NCI-H446 (cell line): Measurements from ENCODE around the gene GPRC5A.

Source experiments
- DNase-seq, 2 experiments: peaks; one replicate each; lab custom pipeline; 2025; lab: John Stamatoyannopoulos, UW

The GPRC5A gene

DNA sequence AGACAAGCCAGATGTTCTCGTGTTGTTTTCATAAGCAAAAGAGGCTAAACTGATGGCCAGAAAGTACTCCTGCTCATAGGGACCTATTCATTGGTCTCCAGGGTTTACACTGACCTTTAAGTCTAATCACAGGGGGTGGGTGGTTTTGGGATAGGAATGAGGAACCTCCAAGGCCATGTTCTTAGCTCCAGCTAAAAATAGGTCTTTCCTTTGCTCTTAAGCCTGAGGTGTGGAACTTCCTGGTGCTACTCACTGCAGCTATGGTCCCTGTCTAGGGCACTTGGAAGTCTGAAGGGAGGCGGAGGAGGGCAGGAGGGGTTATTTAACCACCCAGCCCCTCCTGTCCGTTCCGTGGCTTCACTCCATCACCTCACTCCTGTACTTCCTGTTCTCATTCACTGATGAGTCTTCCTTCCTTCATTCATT lies 18.6 kb downstream of the GPRC5A start:
- DNase-seq, result no peak

DNA sequence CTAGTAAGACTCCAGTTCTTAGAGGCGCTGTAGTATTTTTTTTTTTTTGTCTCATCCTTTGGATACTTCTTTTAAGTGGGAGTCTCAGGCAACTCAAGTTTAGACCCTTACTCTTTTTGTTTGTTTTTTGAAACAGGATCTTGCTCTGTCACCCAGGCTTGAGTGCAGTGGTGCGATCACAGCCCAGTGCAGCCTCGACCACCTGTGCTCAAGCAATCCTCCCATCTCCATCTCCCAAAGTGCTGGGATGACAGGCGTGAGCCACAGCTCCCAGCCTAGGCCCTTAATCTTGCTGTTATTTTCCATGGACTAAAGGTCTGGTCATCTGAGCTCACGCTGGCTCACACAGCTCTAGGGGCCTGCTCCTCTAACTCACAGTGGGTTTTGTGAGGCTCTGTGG lies 21.3 kb downstream of the GPRC5A start:
- no peak for DNase-seq

GRCh38 chr12:12915656-12916055 lies 24.3 kb downstream of the GPRC5A start:
- DNase-seq, result no peak

DNA sequence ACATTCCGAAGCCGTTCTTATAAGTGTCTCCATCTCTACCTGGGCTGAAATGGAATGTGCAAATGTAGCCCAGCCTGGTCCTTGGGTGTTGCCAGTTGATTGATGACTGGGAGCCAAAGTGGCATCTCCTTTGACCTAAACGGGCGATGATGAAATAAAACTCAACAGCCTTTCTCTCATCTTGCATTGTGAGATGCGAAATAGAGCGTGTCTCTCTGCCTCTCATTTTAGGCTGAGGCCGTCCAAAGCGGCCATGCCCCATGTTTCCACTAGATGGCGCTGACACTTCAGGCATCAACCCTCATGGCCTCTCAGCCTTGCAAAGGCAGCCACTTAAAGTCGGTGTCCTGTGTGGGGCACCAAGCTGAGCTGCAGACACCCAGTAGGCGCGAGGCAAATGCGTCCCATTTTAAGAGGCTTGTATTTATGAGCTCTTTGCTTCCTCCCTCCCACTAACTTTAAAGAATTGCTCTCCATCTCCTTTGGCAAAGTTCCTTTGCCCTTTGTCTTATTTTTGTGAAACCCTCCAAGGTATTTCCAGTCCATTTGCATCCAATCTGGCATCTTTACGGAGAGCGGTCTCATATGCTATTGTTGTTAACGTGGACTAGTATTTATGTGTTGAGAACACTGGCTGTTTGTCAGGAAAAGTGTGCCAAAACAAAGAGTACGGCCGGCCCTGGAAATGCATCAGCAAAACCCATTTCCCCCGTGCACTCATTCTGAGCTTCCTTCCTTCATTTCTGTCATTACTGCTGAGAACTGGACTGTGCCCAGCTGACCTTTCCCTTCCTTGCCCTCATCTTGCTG lies 25.0 kb downstream of the GPRC5A start:
- DNase-seq, result peak; percentile 72 to 91

- DNase-seq, result no peak
These were observed 26.2 kb downstream of the GPRC5A start for GRCh38 chr12:12917517-12917916.

DNA sequence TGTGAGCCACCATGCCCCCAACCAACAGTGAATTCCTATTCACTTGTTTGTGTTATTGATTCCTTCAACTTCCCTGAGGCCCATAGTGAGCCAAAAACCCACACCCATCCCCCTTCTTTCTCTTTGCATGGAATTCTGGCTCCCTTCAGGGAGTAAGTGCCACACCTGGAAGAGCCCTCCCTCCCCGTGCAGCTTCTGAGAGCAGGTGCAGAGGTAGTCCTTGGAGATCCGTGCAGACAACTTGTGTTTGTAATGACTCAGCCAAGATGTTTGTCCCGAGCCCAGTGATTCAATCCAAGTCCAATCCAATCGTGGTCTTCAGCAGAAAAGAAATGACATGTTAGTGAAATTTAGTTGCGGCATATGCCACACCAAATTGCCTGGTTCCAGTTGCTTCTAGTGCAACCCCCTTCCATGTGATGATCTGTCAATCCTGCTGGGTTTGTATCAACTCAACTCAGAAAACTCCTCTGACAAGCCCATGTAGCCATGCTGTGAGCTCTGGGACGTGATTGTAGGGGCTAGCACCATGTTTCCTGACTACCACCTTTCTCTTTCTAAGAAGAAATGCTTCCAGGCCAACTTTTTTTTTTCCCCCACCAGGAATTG lies 27.5 kb downstream of the GPRC5A start:
- no peak for DNase-seq

DNA sequence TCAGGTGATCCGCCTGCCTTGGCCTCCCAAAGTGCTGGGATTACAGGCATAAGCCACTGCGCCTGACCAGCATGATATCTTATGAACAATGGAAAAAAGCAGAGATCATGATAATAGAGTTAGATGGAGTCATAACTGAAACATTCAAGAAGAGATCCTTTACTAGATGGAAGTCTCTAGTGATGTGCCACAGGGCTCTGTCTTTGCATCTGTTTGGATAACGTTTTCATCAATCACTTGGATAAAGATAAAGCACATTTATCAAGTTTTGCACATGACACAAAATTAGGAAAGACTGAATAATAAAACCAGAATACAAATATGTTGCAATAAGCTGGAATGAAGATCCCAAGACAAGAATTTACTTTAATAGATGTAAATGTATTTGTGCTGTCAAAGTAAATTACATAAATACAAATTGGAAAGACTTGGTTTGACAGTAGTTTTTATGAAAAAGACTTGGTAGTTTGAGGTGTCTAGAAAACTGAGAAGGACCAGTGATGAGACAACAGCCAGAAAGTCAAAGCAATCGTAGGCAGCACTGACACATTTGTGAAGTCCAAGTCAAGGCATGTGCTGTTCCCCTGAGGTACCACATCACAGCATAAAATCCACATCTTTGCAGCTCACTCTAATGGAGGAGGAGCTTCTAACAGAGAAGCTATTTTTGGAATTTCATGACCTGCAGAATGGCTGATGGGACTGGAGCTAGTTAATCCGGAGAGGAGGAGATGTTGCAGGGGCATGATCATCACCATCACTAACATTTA lies 28.5 kb downstream of the GPRC5A start:
- no peak for DNase-seq

DNA sequence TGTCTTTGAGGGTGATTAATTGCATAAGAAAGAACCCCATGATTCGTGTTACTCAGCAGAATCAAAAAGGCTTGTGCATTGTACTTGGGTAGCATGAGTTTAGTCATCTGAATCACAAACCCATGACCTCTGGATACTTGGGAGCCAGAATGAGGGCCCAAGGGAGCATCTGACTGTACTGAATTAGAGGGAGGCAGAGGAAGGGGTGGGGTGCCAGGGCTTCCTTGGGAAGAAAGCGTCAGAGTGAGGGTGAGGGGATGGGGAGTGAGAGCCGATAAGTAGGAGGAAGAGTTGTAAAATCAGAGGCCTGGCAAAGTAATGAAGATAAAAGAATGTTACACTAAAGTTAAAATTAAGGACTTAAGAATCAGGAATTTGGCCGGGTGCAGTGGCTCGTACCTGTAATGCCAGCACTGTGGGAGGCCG lies 30.8 kb downstream of the GPRC5A start:
- DNase-seq, result no peak

- DNase-seq, result no peak
These were observed 31.6 kb downstream of the GPRC5A start for GRCh38 chr12:12922978-12923377.

DNA sequence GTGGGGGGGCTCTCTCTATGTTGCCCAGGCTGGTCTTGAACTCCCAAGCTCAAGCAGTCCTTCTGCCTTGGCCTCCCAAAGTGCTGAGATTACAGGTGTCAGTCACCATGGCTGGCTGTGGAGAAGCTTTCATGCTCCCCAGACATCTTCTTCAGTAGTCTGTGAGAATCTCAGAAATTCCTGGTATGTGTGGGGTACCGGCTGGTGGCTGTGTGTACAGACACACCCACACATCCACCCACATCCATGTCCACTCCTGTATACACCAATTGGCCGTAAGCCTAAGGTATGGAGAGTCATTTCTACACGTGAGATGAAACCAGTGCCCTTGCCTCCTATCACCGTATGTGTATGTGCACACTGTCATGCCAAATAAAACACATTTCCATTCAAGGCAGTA lies 32.8 kb downstream of the GPRC5A start:
- no peak for DNase-seq

DNA sequence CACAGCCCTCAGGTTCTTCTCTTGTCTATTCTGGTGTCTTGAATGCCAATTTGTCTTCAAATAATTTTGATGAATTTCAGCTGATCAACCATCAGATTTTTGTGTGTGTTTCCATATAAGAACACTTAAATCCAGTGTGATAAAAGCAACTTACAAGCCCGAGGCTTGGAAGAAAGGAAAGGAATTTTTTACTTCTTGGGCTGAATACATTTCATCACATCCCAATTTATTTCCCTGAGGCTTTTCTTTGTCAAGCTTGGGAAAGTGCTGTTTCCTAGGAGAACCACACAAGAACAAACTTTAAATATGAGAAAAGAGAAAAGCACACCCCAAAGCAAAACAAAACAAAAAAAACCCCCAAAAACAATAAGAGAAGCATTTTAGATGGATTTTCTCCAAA lies 34.0 kb downstream of the GPRC5A start:
- no peak for DNase-seq

- no peak for DNase-seq
These were observed 35.3 kb downstream of the GPRC5A start for GRCh38 chr12:12926571-12927071.

DNA sequence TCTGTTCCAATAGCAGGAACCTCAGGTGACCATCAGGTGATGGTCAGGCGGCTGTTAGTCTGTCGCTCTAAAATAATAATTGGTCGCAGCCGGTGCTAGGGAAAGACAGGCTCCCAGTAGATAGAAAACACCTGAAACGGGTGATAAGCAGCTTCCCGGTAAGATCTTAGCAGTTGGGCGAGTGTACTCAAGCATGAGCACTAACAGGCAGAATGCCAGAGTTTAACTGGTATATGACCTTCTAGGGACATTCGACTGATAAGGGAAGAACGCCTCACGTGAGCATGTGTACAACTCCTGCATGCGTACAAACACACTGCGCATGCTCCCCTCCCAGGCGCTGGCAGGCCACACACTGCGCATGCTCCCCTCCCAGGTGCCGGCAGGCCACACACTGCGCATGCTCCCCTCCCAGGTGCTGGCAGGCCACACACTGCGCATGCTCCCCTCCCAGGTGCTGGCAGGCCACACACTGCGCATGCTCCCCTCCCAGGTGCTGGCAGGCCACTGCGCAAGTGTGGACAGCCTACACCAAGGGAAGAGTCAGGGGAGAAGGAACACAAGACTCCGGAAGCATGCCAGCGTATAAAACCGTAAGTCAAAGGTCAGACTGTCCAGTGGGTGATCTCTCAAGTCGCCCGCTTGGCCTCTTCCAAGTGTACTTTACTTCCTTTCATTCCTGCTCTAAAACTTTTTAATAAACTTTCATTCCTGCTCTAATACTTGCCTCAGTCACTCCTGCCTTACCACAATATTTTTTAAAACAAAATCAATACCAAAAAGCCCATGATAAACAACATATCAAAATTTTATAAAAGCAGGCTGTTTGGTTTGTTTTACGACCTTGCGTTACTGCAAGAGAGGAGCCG lies 36.1 kb downstream of the GPRC5A start:
- DNase-seq, result peak in 1 of 2 experiments; percentile 60

GRCh38 chr12:12929696-12930095 lies 38.3 kb downstream of the GPRC5A start:
- DNase-seq, result no peak

GRCh38 chr12:12930633-12931219 lies 39.4 kb downstream of the GPRC5A start:
- DNase-seq, result no peak

DNA sequence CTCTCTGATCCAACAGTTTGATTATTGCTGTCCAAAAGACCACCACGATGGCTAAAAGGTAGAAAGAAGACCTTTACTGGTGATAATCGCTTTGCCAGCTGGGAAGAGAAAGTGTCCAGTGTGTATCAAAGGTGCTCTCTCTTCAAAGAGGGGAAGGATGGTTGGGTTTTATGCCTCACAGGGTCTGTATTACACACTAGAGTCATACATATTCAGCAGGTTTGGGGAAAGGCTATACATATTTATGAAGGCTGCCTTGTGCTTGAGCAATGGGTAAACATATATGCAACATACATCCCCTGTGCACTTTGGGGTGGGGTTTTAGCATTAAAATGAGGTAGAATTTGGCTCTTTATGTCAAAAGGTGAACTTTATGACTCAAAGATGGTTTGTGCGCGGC lies 42.4 kb downstream of the GPRC5A start:
- no peak for DNase-seq

DNA sequence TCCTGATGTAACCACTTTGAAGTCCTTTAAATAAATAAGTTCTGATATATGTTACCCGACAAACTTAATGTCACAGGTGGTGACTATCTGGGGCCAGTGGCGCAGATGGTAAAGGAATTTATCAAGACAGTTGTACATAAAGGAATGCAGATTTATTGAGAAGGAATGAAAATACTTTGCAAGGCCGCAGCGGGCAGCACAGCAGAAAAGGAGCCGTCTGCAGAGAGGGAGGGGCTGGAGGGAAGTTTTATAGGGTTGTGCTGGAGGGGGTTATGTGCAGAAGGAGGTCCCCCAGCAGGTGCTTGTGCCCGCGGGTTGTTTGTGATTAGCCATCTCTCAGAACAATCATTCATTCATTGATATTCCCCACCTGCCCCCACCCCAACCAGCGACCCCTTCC lies 43.2 kb downstream of the GPRC5A start:
- no peak for DNase-seq

GRCh38 chr12:12936983-12937491 lies 45.7 kb downstream of the GPRC5A start:
- DNase-seq, result no peak

DNA sequence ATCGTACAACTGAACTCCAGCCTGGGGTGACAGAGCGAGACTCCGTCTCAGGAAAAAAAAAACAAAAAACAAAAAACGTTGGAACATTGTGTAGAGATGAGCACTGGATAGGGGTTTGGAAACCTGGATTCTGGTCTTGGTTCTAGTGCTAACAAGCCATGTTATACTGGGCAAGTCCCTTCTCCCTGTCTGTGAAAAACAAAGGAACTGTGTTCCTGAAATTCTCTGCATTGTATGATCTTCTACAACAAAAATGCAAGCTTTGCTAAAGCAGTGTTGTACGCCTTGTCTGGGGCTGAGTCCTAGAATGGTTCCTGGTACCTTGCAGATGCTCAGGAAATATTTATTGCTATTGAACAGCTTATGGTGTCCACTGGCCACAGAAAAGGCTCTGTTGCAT lies 47.2 kb downstream of the GPRC5A start:
- DNase-seq, result no peak

GRCh38 chr12:12939888-12940287 lies 48.5 kb downstream of the GPRC5A start:
- DNase-seq, result no peak
